WERI-Rb-1 (cell line): ENCODE measurements around the gene SIK2.

Experiments
- DNase-seq: peaks from one replicate; pipeline ENCODE4 v3.0.0-alpha.2; 2020
- H3K27ac ChIP-seq: fragments of 250-450 bp; sonication (Bioruptor Pico); 2 replicates; pipeline ENCODE4 v1.5.1; 2020; ENCODE audit warnings: mild to moderate bottlenecking, moderate library complexity
- H3K27me3 ChIP-seq: fragments of 250-450 bp; sonication (Bioruptor Pico); 2 replicates; pipeline ENCODE4 v1.5.1; 2021; ENCODE audit warnings: mild to moderate bottlenecking, low read depth, moderate library complexity; ENCODE audit not compliant: insufficient read depth, severe bottlenecking
- H3K36me3 ChIP-seq: fragments of 250-450 bp; sonication (Bioruptor Pico); 2 replicates; pipeline ENCODE4 v1.5.1; 2020; ENCODE audit warnings: mild to moderate bottlenecking, moderate library complexity
- H3K4me3 ChIP-seq: 2 replicates; pipeline ENCODE4 v1.5.1; 2011; ENCODE audit warnings: low read depth, mild to moderate bottlenecking, control low read depth, low read length
- H3K9me3 ChIP-seq: fragments of 250-450 bp; sonication (Bioruptor Pico); 2 replicates; pipeline ENCODE4 v1.5.1; 2021; ENCODE audit warnings: mild to moderate bottlenecking, moderate library complexity; ENCODE audit not compliant: severe bottlenecking
- TF ChIP-seq, protein P1 (sequence below): IDR thresholded peaks from 2 replicates; pipeline ENCODE4 v1.5.1; 2011; ENCODE audit warnings: low read depth, mild to moderate bottlenecking, control low read depth, inconsistent platforms, low read length

The SIK2 gene

DNA sequence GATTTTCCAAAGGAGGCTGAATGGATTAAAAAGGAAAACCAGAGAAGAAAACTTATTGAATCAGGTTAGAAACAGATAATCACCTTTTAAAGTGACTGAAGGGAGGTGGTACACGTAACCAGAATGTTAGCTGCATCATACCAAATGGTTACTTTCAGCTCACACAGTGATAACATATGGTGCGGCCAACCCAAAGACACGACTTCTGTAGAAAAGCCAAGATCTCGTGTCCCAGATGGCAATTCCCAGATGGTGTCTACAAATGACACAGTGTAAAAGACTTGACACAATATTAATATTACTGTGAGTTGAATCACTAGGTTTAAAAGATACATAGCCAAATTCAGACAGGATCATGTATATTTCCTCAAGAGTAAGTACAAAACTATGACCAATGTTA, 158.8 kb downstream of the SIK2 start:
- Histone ChIP-seq H3K9me3 (no peaks in the 10 kb centered on the region), H3K36me3 (peaks cover 84% of the 10 kb centered on the region), H3K27ac (peak overlapping the region; percentile 16), H3K27me3 (no peaks in the 10 kb centered on the region), H3K4me3 (no peak overlapping the region)
- TF ChIP-seq, protein P1, sequence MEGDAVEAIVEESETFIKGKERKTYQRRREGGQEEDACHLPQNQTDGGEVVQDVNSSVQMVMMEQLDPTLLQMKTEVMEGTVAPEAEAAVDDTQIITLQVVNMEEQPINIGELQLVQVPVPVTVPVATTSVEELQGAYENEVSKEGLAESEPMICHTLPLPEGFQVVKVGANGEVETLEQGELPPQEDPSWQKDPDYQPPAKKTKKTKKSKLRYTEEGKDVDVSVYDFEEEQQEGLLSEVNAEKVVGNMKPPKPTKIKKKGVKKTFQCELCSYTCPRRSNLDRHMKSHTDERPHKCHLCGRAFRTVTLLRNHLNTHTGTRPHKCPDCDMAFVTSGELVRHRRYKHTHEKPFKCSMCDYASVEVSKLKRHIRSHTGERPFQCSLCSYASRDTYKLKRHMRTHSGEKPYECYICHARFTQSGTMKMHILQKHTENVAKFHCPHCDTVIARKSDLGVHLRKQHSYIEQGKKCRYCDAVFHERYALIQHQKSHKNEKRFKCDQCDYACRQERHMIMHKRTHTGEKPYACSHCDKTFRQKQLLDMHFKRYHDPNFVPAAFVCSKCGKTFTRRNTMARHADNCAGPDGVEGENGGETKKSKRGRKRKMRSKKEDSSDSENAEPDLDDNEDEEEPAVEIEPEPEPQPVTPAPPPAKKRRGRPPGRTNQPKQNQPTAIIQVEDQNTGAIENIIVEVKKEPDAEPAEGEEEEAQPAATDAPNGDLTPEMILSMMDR = no peak
- no peak for DNase-seq

DNA sequence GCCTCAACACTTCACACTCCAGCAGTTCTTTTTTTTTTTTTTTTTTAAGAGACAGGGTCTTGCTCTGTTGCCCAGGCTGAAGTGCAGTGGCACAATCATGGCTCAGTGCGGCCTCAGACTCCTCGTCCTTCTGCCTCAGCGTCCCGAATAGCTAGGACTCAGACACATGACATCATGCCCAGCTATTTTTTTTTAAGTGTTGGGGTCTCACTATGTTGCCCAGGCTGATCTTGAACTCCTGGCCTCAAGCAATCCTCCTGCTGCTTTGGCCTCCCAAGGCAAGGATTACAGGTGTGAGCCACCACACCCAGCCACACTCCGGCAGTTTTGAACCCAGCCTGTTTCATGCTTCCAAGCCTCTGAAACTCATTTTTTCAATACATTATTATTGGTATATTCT, 160.3 kb downstream of the SIK2 start:
- Histone ChIP-seq H3K36me3 (peaks cover 72% of the 10 kb centered on the region), H3K27me3 (no peaks in the 10 kb centered on the region), H3K9me3 (no peaks in the 10 kb centered on the region), H3K4me3 (no peak overlapping the region), H3K27ac (no peak overlapping the region)
- DNase-seq = no peak
- TF ChIP-seq, protein P1 = no peak

DNA sequence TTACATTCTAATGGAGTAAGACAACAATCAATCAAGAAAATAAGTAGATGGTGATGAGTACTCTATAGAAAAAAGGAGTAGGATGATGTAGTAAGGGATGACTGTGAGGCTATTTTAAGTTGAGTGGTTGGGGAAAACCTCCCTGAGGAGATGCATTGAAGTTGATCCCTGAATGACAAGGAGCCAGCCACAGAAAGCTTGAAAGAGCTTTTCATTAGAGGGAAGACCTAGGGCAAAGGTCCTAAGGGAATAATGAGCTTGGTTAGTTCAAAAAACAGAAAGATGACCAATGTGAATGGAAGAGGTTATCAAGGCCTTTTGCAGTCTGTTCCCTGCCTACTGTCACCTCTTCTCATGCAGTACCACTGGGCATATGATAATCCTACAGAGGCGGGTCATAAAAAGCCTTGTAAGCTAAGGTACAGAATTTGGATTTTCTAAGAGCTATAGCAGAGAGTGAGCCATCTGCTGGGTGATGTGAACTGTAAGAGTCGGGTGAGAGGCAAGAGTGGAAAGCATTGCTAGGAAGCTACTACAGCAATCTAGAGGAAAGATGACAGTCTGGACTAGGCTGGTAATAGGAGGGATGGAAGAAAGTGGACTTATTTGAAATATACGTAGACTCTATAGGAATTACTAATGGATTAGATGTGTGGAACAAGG, 160.9 kb downstream of the SIK2 start:
- peaks cover 68% of the 10 kb centered on the region for H3K36me3 ChIP-seq
- H3K27me3 ChIP-seq = no peaks in the 10 kb centered on the region
- DNase-seq = no peak
- H3K4me3 ChIP-seq = no peak overlapping the region
- no peaks in the 10 kb centered on the region for H3K9me3 ChIP-seq
- TF ChIP-seq, protein P1 = no peak
- no peak overlapping the region for H3K27ac ChIP-seq

DNA sequence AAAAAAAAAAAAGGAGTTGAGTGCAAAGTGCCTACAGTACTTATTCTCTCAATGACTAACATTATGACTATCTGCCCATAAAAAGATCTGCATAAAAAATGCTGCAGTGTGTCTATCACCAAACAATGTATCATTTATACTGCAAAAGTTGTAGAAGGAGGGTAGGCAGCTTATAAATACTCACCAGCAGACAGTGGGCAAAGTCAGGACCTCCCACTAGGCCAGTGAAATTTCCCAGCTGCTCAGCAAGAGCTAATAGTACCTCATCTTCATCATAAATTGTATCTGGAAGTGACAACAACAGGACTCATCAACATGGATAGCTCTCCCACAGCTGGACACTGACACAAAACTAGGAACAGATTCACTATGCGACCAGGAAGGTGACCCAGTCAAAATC, 162.4 kb downstream of the SIK2 start:
- H3K36me3 ChIP-seq = peaks cover 55% of the 10 kb centered on the region
- H3K4me3 ChIP-seq = no peak overlapping the region
- no peaks in the 10 kb centered on the region for H3K9me3 ChIP-seq
- H3K27ac ChIP-seq = no peak overlapping the region
- no peaks in the 10 kb centered on the region for H3K27me3 ChIP-seq
- TF ChIP-seq, protein P1 = no peak
- DNase-seq = no peak

DNA sequence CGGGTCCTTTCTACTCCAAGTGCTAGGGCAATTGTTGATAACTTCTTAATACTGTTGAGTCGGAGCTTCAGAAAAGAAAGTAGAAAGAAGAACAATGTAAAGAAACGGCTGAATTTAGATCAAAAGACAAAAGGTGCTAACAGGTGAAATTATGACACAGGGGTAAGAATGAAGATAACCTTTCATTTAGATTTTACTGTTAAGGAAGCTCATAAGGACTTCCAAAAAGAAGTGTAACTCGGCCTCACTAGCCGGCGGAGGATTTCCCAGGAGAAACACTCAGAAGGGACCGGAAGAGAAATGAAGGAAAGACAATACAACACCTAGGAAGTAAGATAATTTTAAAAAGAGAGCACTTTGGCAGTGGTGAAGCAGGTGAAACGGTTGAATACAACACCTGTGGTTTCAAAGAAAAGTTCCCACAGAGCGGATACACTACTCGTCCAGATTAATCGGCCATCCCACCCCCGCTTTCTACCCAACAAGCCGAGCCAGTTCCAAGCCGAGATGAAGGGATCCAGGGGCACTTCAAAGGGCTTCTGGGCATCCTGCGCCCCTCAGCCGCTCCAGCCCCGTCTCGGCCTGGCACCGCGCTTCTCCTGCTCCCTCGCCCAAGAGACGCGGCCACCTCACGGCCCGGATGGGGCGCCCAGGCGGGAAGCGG, 163.2 kb downstream of the SIK2 start:
- H3K27me3 ChIP-seq = no peaks in the 10 kb centered on the region
- TF ChIP-seq, protein P1 = no peak
- H3K4me3 ChIP-seq = peak overlapping the region; percentile 91
- peak overlapping the region; percentile 83 for H3K27ac ChIP-seq
- DNase-seq = no peak
- H3K36me3 ChIP-seq = peaks cover 46% of the 10 kb centered on the region
- no peaks in the 10 kb centered on the region for H3K9me3 ChIP-seq
